ENCODE results near the gene SRSF4. TPM values are rescaled to one million over a fixed set of nuclear protein-coding genes. Genes with fewer than 3 reads are reported as not detected.

The SRSF4 gene
- total and polyA plus RNA-seq, 2 donors (not counting 1 experiment from before 2014, with no cell fraction given), result 48.4 to 93.5 TPM

- Mint-ChIP-seq H3K4me1 (no peaks in the 10 kb centered on the region), H3K4me3 (no peak overlapping the region), H3K9me3 (ENCODE audit: insufficient read depth) (no peaks in the 10 kb centered on the region), H3K27me3 (no peaks in the 10 kb centered on the region), H3K27ac (no peak overlapping the region)
- no peaks in the 10 kb centered on the region for H3K9me3 ChIP-seq (ENCODE audit: control extremely low read depth in 1 of 3, control insufficient read depth in 2 of 3, insufficient read depth in 1 of 3, low read length in 2 of 3)
- H2AFZ ChIP-seq (ENCODE audit: insufficient read depth, low read depth, low read length, poor library complexity, severe bottlenecking), result no peak overlapping the region
- intact Hi-C loops (cut with micrococcal nuclease), result no loop called here
- no peak overlapping the region for H3K4me2 ChIP-seq (replicated peaks; ENCODE audit: low read depth, low read length, poor library complexity, severe bottlenecking)
- peaks cover 23 to 59% of the 10 kb centered on the region in 2 experiments for H3K36me3 ChIP-seq (replicated peaks in 1 of 2; ENCODE audit: control extremely low read depth in 1 of 2, control insufficient read depth in 1 of 2, extremely low read depth in 1 of 2, insufficient read depth in 2 of 2, low read length in 1 of 2)
- no peaks in the 10 kb centered on the region for H3K27me3 ChIP-seq (replicated peaks in 1 of 4; ENCODE audit: control extremely low read depth in 1 of 4, control insufficient read depth in 3 of 4, insufficient read depth in 4 of 4, low read length in 3 of 4)
- WGBS (ENCODE audit: insufficient coverage), result 100% methylated on average over 4 of the region's 4 CpGs
- no peaks in the 10 kb centered on the region for H3K4me1 ChIP-seq (ENCODE audit: control insufficient read depth in 2 of 2, insufficient read depth in 2 of 2, low read length in 2 of 2)
- CTCF ChIA-PET, result no interaction called here
- no peaks in the 10 kb centered on the region for H3K79me2 ChIP-seq (ENCODE audit: control insufficient read depth, insufficient read depth, low read length)
- no peak overlapping the region for H3K27ac ChIP-seq (ENCODE audit: low read length in 2 of 2)
- no peak overlapping the region for H3K4me3 ChIP-seq (ENCODE audit: control extremely low read depth in 1 of 5, extremely low read depth in 1 of 5, insufficient read depth in 1 of 5, low read depth in 2 of 5, low read length in 4 of 5)
- H4K20me1 ChIP-seq (ENCODE audit: control insufficient read depth, insufficient read depth, low read length, poor library complexity, severe bottlenecking), result peaks cover 11% of the 10 kb centered on the region
- H3K9ac ChIP-seq (ENCODE audit: low read length), result no peak overlapping the region
- TF ChIP-seq EZH2 (IDR thresholded peaks at IDR 0.05; ENCODE audit: borderline replicate concordance, insufficient read depth, low read depth, low read length, poor library complexity, severe bottlenecking), result no peak
- no peak for TF ChIP-seq CTCF (IDR thresholded peaks at IDR 0.05)
- DNase-seq, result no peak
- ATAC-seq (ENCODE audit: low read depth), result no peak
- POLR2A ChIA-PET, result interaction anchor here (0.7 kb wide), 1 partner anchor 548 kb away, joined by 4 read pairs; no protein-coding TSS in a partner anchor
These were observed 82.4 kb downstream of the SRSF4 start for GRCh38 chr1:29099286-29099685.

Small RNAs within 50 kb of the gene (small RNA-seq; reads per million reads assigned to genes)
- not detected for gene RF02271 (ENCODE audit: insufficient read length, low read depth, low replicate concordance)

Other genes with a start within 250 kb of the SRSF4 start
- gene TMEM200B, start 58.0 kb downstream of the SRSF4 start, total RNA-seq, result not detected in 2 replicates
- gene TMEM200B, start 58.0 kb downstream of the SRSF4 start, polyA plus RNA-seq, result not detected in 2 replicates
- 14.0 and 15.9 TPM in 2 replicates for gene MECR, start 49.0 kb upstream of the SRSF4 start, total RNA-seq
- 16.1 and 16.2 TPM in 2 replicates for gene MECR, start 49.0 kb upstream of the SRSF4 start, polyA plus RNA-seq
- gene PTPRU, start 54.6 kb upstream of the SRSF4 start, total RNA-seq, result 0.15 and 0.25 TPM in 2 replicates
- 0.10 and 0.78 TPM in 2 replicates for gene PTPRU, start 54.6 kb upstream of the SRSF4 start, polyA plus RNA-seq